ENCODE measurements around the gene ADARB2.

GRCh38 chr10:1406132-1406966 is 331.0 kb downstream of the ADARB2 start:
- TF ChIP-seq CTCF (IDR thresholded peaks at IDR 0.05) (no peak), POLR2A (IDR thresholded peaks at IDR 0.05) (no peak)
